GM23338 (cell line): ENCODE results near the gene TMEM128. TPM values are rescaled to one million over a fixed set of nuclear protein-coding genes. Genes with fewer than 3 reads are reported as not detected.

Experiments
- ATAC-seq: fragments of 200-7000 bp; cut with Tn5 transposase; 3 replicates; pipeline ENCODE4 v1.9.1; 2020
- DNase-seq: peaks from one replicate; pipeline ENCODE4 v3.0.0-alpha.2; 2015; ENCODE audit warnings: low spot score
- H2AFZ ChIP-seq: fragments of 200-600 bp; sonication (generic); 2 replicates; pipeline ENCODE4 v1.8.0; 2016; ENCODE audit warnings: antibody characterized with exemption, mild to moderate bottlenecking, moderate library complexity
- H3F3A ChIP-seq: fragments of 200-600 bp; sonication (generic); replicated peaks from 2 replicates; pipeline ENCODE4 v1.8.0; 2017; ENCODE audit warnings: antibody characterized with exemption, mixed run types, low read depth
- H3K27ac ChIP-seq: fragments of 200-600 bp; sonication (generic); 2 replicates; pipeline ENCODE4 v1.6.1; 2016; ENCODE audit warnings: low read depth
- H3K27me3 ChIP-seq: fragments of 200-600 bp; sonication (generic); 2 replicates; pipeline ENCODE4 v1.8.0; 2016; ENCODE audit warnings: mild to moderate bottlenecking, mixed run types, moderate library complexity; ENCODE audit not compliant: insufficient read depth
- H3K36me3 ChIP-seq: fragments of 200-600 bp; sonication (generic); 2 replicates; pipeline ENCODE4 v1.8.0; 2016; ENCODE audit warnings: mild to moderate bottlenecking; ENCODE audit not compliant: insufficient read depth
- H3K4me1 ChIP-seq: fragments of 200-600 bp; sonication (generic); 2 replicates; pipeline ENCODE4 v1.8.0; 2016; ENCODE audit warnings: mild to moderate bottlenecking, moderate library complexity; ENCODE audit not compliant: insufficient read depth
- H3K4me2 ChIP-seq: fragments of 200-600 bp; sonication (generic); 2 replicates; pipeline ENCODE4 v1.7.1; 2017; ENCODE audit warnings: mixed run types
- H3K4me3 ChIP-seq: fragments of 200-600 bp; sonication (generic); 2 replicates; pipeline ENCODE4 v1.6.1; 2016; ENCODE audit warnings: mixed run types
- H3K79me2 ChIP-seq: fragments of 200-600 bp; sonication (generic); replicated peaks from 2 replicates; pipeline ENCODE4 v1.8.0; 2017; ENCODE audit warnings: mild to moderate bottlenecking; ENCODE audit not compliant: insufficient read depth
- H3K9me2 ChIP-seq: fragments of 200-600 bp; sonication (generic); 2 replicates; pipeline ENCODE4 v1.8.0; 2017; ENCODE audit not compliant: insufficient read depth
- H4K20me1 ChIP-seq: fragments of 200-600 bp; sonication (generic); replicated peaks from 2 replicates; pipeline ENCODE4 v1.8.0; 2017; ENCODE audit warnings: mild to moderate bottlenecking; ENCODE audit not compliant: insufficient read depth
- H3K27ac Mint-ChIP-seq: 2 replicates; pipeline ENCODE4 v1.8.0; 2020; ENCODE audit warnings: inconsistent platforms, mild to moderate bottlenecking, moderate library complexity, mixed read lengths
- H3K27me3 Mint-ChIP-seq: 3 replicates; pipeline ENCODE4 v1.8.0; 2022; ENCODE audit warnings: low read depth, mild to moderate bottlenecking, moderate library complexity, mixed read lengths, inconsistent platforms; ENCODE audit not compliant: insufficient read depth, poor library complexity
- H3K36me3 Mint-ChIP-seq: 3 replicates; pipeline ENCODE4 v1.8.0; 2021; ENCODE audit warnings: low read depth, mild to moderate bottlenecking, inconsistent platforms, moderate library complexity, mixed read lengths
- H3K4me1 Mint-ChIP-seq: 3 replicates; pipeline ENCODE4 v1.8.0; 2020; ENCODE audit warnings: mild to moderate bottlenecking, inconsistent platforms, mixed read lengths
- H3K4me3 Mint-ChIP-seq: 3 replicates; pipeline ENCODE4 v1.8.0; 2021; ENCODE audit warnings: moderate library complexity, mild to moderate bottlenecking, inconsistent platforms, mixed read lengths
- H3K9me3 Mint-ChIP-seq: 3 replicates; pipeline ENCODE4 v1.8.0; 2020; ENCODE audit warnings: moderate library complexity, mild to moderate bottlenecking, inconsistent platforms, mixed read lengths
- CREB1 ChIP-seq: fragments of 250-450 bp; sonication (Bioruptor Pico); IDR thresholded peaks from 2 replicates; pipeline ENCODE4 v1.5.0; 2020; ENCODE audit warnings: low read depth, mild to moderate bottlenecking, moderate library complexity
- EZH2 ChIP-seq: fragments of 200-600 bp; sonication (generic); IDR thresholded peaks from one replicate; pipeline ENCODE4 v1.8.0; 2017; ENCODE audit warnings: antibody characterized with exemption, mild to moderate bottlenecking, low read depth; ENCODE audit not compliant: unreplicated experiment
- EZH2phosphoT487 ChIP-seq: fragments of 200-600 bp; sonication (generic); IDR thresholded peaks from one replicate; pipeline ENCODE4 v1.8.1; 2018; ENCODE audit warnings: antibody characterized with exemption; ENCODE audit not compliant: unreplicated experiment
- JUNB ChIP-seq: IDR thresholded peaks from one replicate; pipeline ENCODE4 v1.6.1; 2016; ENCODE audit warnings: antibody characterized with exemption; ENCODE audit not compliant: unreplicated experiment
- NANOG ChIP-seq: IDR thresholded peaks from 2 replicates; pipeline ENCODE4 v1.6.1; 2016; ENCODE audit warnings: antibody characterized with exemption, borderline replicate concordance
- POLR2AphosphoS5 ChIP-seq: IDR thresholded peaks from 2 replicates; pipeline ENCODE4 v1.6.1; 2016; ENCODE audit warnings: antibody characterized with exemption, low read depth
- STAT1 ChIP-seq: IDR thresholded peaks from one replicate; pipeline ENCODE4 v1.6.1; 2016; ENCODE audit warnings: antibody characterized with exemption; ENCODE audit not compliant: unreplicated experiment
- ZNF114 ChIP-seq: fragments of 250-450 bp; sonication (Bioruptor Pico); IDR thresholded peaks from 2 replicates; pipeline ENCODE4 v1.5.0; 2020; ENCODE audit warnings: mild to moderate bottlenecking, moderate library complexity
- ZNF331 ChIP-seq: fragments of 250-450 bp; sonication (Bioruptor Pico); IDR thresholded peaks from 2 replicates; pipeline ENCODE4 v1.5.0; 2020; ENCODE audit warnings: low read depth, mild to moderate bottlenecking, moderate library complexity
- polyA plus RNA-seq: library from polyadenylated mRNA; unstranded; fragments of >200 nt; fragmentation: Nextera tagmentation; extraction: Ambion mirVana; gene quantifications from 2 replicates; pipeline ENCODE4 v1.2.1, GENCODE V29; 2016
- total RNA-seq: library from RNA; depleted of rRNA; stranded (reverse); fragments of >200 nt; shearing (Covaris generic); gene quantifications from 2 replicates; pipeline ENCODE4 v1.2.3, GENCODE V29; 2014
- TF ChIP-seq, protein P1 (sequence below), 2 experiments: fragments of 200-600 bp in 1 of 2; sonication (generic) in 1 of 2; conservative IDR thresholded peaks; 2 replicates each; pipeline versions ENCODE4 v1.5.1 to v1.6.1; 2016 to 2017; ENCODE audit warnings: antibody characterized with exemption in 2 of 2, low read depth in 2 of 2, mild to moderate bottlenecking in 2 of 2, moderate library complexity in 1 of 2
- TF ChIP-seq, protein P2 (sequence below): IDR thresholded peaks from one replicate; pipeline ENCODE4 v1.6.1; 2018; ENCODE audit warnings: antibody characterized with exemption; ENCODE audit not compliant: unreplicated experiment

Gene TMEM128
- total and polyA plus RNA-seq, 2 experiments from 2014 or later, result 22.7 to 25.9 TPM

DNA sequence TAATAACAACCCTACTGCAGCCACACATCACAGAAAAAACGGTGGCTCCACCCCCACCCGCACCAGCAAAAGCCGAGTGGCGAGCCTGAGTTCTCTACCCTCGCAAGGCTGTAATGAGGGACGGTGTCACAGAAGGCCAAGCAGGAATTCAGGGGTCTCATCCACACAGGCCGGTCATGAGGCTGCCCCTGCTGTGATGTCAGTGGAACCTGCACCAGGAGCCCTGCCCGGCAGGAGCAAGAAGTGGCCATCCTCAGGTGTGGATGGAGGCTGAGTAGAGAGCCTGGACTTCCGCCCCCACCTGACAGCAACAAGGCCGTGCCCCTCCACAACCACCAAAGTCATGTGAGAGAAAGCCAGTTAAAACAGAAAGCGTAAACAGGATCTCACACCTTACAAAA lies 21.3 kb upstream of the TMEM128 start:
- Mint-ChIP-seq H3K27ac (no peak overlapping the region), H3K4me3 (no peak overlapping the region), H3K36me3 (peaks cover 65% of the 10 kb centered on the region), H3K27me3 (no peaks in the 10 kb centered on the region), H3K4me1 (no peaks in the 10 kb centered on the region), H3K9me3 (no peaks in the 10 kb centered on the region)
- Histone ChIP-seq H3K4me1 (no peaks in the 10 kb centered on the region), H3K27ac (no peak overlapping the region), H3K9me2 (no peaks in the 10 kb centered on the region; the same call in 1 of the 2 replicates), H3K4me3 (no peak overlapping the region), H3K4me2 (no peak overlapping the region), H3K36me3 (peaks cover 46% of the 10 kb centered on the region), H3K27me3 (no peaks in the 10 kb centered on the region), H2AFZ (no peak overlapping the region), H4K20me1 (peaks cover 9% of the 10 kb centered on the region; the same call in 1 of the 2 replicates), H3F3A (no peaks in the 10 kb centered on the region), H3K79me2 (0 out of 2 replicates have a peak, but pooled peaks cover 3% of the 10 kb centered on the region)
- ATAC-seq (no peak), DNase-seq (no peak)
- TF ChIP-seq ZNF114 (CRISPR knock-in tag) (no peak), NANOG (no peak), STAT1 (no peak), CREB1 (no peak), JUNB (no peak), ZNF331 (no peak)
- TF ChIP-seq, protein P1, sequence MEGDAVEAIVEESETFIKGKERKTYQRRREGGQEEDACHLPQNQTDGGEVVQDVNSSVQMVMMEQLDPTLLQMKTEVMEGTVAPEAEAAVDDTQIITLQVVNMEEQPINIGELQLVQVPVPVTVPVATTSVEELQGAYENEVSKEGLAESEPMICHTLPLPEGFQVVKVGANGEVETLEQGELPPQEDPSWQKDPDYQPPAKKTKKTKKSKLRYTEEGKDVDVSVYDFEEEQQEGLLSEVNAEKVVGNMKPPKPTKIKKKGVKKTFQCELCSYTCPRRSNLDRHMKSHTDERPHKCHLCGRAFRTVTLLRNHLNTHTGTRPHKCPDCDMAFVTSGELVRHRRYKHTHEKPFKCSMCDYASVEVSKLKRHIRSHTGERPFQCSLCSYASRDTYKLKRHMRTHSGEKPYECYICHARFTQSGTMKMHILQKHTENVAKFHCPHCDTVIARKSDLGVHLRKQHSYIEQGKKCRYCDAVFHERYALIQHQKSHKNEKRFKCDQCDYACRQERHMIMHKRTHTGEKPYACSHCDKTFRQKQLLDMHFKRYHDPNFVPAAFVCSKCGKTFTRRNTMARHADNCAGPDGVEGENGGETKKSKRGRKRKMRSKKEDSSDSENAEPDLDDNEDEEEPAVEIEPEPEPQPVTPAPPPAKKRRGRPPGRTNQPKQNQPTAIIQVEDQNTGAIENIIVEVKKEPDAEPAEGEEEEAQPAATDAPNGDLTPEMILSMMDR (conservative IDR thresholded peaks at IDR 0.05; ENCODE audit: low read depth in 2 of 2), result no peak
- TF ChIP-seq, protein P2, sequence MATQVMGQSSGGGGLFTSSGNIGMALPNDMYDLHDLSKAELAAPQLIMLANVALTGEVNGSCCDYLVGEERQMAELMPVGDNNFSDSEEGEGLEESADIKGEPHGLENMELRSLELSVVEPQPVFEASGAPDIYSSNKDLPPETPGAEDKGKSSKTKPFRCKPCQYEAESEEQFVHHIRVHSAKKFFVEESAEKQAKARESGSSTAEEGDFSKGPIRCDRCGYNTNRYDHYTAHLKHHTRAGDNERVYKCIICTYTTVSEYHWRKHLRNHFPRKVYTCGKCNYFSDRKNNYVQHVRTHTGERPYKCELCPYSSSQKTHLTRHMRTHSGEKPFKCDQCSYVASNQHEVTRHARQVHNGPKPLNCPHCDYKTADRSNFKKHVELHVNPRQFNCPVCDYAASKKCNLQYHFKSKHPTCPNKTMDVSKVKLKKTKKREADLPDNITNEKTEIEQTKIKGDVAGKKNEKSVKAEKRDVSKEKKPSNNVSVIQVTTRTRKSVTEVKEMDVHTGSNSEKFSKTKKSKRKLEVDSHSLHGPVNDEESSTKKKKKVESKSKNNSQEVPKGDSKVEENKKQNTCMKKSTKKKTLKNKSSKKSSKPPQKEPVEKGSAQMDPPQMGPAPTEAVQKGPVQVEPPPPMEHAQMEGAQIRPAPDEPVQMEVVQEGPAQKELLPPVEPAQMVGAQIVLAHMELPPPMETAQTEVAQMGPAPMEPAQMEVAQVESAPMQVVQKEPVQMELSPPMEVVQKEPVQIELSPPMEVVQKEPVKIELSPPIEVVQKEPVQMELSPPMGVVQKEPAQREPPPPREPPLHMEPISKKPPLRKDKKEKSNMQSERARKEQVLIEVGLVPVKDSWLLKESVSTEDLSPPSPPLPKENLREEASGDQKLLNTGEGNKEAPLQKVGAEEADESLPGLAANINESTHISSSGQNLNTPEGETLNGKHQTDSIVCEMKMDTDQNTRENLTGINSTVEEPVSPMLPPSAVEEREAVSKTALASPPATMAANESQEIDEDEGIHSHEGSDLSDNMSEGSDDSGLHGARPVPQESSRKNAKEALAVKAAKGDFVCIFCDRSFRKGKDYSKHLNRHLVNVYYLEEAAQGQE, result no peak

DNA sequence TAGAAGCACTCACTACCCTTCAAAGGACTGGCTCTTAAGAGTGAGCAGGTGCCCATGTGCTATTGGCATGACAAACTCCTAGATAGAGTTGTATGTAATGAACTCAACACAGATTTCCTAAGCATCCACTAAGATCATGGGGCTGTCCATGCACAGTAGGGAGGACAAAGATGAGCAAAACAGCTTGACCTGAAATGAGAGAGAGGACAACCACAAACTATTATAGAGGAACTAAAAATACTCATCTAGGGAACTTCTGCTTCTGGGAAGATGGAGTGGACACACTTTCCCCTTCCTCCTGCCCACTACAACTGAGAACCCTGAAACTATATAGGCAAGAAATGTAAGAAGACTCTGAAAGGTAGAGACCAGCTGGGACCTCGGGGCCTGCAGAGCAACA lies 20.8 kb upstream of the TMEM128 start:
- Mint-ChIP-seq H3K9me3 (no peaks in the 10 kb centered on the region), H3K27me3 (no peaks in the 10 kb centered on the region), H3K4me3 (no peak overlapping the region), H3K36me3 (peaks cover 61% of the 10 kb centered on the region), H3K27ac (no peak overlapping the region), H3K4me1 (no peaks in the 10 kb centered on the region)
- Histone ChIP-seq H3F3A (no peaks in the 10 kb centered on the region), H3K27ac (no peak overlapping the region), H3K4me1 (no peaks in the 10 kb centered on the region), H4K20me1 (peaks cover 9% of the 10 kb centered on the region; the same call in 1 of the 2 replicates), H3K4me2 (no peak overlapping the region), H3K27me3 (no peaks in the 10 kb centered on the region), H3K9me2 (no peaks in the 10 kb centered on the region; the same call in 1 of the 2 replicates), H3K36me3 (peaks cover 41% of the 10 kb centered on the region), H3K79me2 (0 out of 2 replicates have a peak, but pooled peaks cover 3% of the 10 kb centered on the region), H3K4me3 (no peak overlapping the region), H2AFZ (no peak overlapping the region)
- DNase-seq (no peak), ATAC-seq (no peak)
- no peak for TF ChIP-seq JUNB
- no peak for TF ChIP-seq NANOG
- no peak for TF ChIP-seq EZH2
- TF ChIP-seq, protein P1 (conservative IDR thresholded peaks at IDR 0.05; ENCODE audit: low read depth in 2 of 2), result no peak
- no peak for TF ChIP-seq STAT1
- TF ChIP-seq ZNF114 (CRISPR knock-in tag), result no peak
- no peak for TF ChIP-seq ZNF331
- TF ChIP-seq EZH2phosphoT487, result no peak
- no peak for TF ChIP-seq CREB1
- no peak for TF ChIP-seq POLR2AphosphoS5
